Heart left ventricle (tissue), 13 donors: Measurements from ENCODE around the gene PRKCH.

Experiments used
- CTCF ChIP-seq, 12 donors: fragments of 200-600 bp; sonication (generic) in 4 of 12; IDR thresholded peaks; one replicate each; pipeline versions ENCODE4 v1.5.0 to v1.8.0; 2018 to 2022; ENCODE audit warnings: antibody characterized with exemption in 12 of 12, mild to moderate bottlenecking in 5 of 12
- POLR2A ChIP-seq, 2 donors: fragments of 450-650 bp; IDR thresholded peaks; one replicate each; pipeline ENCODE4 v1.6.1; 2017; ENCODE audit warnings: antibody characterized with exemption in 2 of 2, mild to moderate bottlenecking in 2 of 2, moderate library complexity in 2 of 2
- donor health status: ischemic (EF 13 %, LVEDD 7.1; RV severe dilation, severe dysfunction).
- donor health status: DM: no; HTN: yes; CAD: no.
- donor health status: DM: no; HTN: no; CAD: no.
- donor health status: ischemic (EF 25% LVEDD 6.9; RV normal size, moderate dysfunction).
- donor health status: ischemic (EF 25% LVEDD 5.7; RV mildly dilated, moderate dysfunction).
- donor health status: ischemic (EF 35%, LVEDD 5.7; RV mildly dilated, moderate dysfunction).
- donor health status: nonischemic (EF 11% LVEDD 7.7; RV severe dilation, severe dysfunction).
- donor health status: DM: yes; HTN: yes; CAD: no.
- donor health status: PGD.
- donor health status: ischemic (EF 29% LVEDD 5.4; RV normal size, mild dysfunction).
- donor health status: nonischemic (EF 23%, LVEDD 6.1; RV moderate dilation, normal function).

- no peak for TF ChIP-seq CTCF (IDR thresholded peaks at IDR 0.05)
- TF ChIP-seq POLR2A (IDR thresholded peaks at IDR 0.05), result no peak
These were observed 197.7 kb downstream of the PRKCH start for GRCh38 chr14:61519106-61519505.
